GM10248 (cell line): ENCODE measurements around the gene JSRP1.

Source experiments
- CTCF ChIA-PET: fragments of 300-600 bp; sonication (Branson Sonifier 250); formaldehyde crosslinking; extraction: SDS; loops from one replicate; lab custom pipeline; 2021; ENCODE audit warnings: antibody characterized with exemption; lab: Yijun Ruan, JAX
- POLR2A ChIA-PET: fragments of 350-650 bp; sonication (Branson Sonifier 250); formaldehyde crosslinking; extraction: SDS; loops from one replicate; lab custom pipeline; 2020; ENCODE audit warnings: antibody characterized with exemption; lab: Yijun Ruan, JAX
- DNase-seq: peaks from one replicate; pipeline ENCODE4 v3.0.0; 2012; ENCODE audit errors: extremely low spot score
- CTCF ChIP-seq: IDR thresholded peaks from 2 replicates; pipeline ENCODE4 v1.5.1; 2012; ENCODE audit warnings: mild to moderate bottlenecking, low read depth; ENCODE audit errors: extremely low read depth, missing control alignments, control extremely low read depth

The JSRP1 gene

GRCh38 chr19:2268861-2269243 lies 12.6 kb upstream of the JSRP1 start:
- POLR2A ChIA-PET, result interaction anchor here (0.6 kb wide), 1 partner anchor 409 kb away, joined by 8 read pairs; no protein-coding TSS in a partner anchor

DNA sequence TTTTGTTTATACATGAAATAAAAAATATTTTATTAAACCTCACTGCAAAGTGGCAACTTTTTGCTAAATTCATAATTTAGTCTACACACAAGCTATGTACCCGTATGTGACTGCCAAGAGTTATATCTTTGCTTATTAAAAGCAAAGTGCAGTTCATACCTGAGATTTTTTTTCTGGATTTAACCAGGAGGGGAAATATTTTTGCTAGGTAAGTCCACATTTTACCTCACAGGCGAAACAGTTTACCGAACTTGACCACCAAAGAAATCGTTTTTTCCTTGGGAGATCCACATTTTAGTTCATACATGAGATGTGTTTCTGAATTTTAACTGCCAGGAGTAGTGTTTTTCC lies 12.2 kb upstream of the JSRP1 start:
- POLR2A ChIA-PET, result interaction anchor here (0.6 kb wide), 1 partner anchor 408 kb away, joined by 8 read pairs; no protein-coding TSS in a partner anchor
- no peak for TF ChIP-seq CTCF
- CTCF ChIA-PET, result no interaction called here
- no peak for DNase-seq

More at GRCh38 chr19:2268861-2269243, 12.6 kb upstream of the JSRP1 start:
- CTCF ChIA-PET, result no interaction called here
- no peak for DNase-seq
- no peak for TF ChIP-seq CTCF

DNA sequence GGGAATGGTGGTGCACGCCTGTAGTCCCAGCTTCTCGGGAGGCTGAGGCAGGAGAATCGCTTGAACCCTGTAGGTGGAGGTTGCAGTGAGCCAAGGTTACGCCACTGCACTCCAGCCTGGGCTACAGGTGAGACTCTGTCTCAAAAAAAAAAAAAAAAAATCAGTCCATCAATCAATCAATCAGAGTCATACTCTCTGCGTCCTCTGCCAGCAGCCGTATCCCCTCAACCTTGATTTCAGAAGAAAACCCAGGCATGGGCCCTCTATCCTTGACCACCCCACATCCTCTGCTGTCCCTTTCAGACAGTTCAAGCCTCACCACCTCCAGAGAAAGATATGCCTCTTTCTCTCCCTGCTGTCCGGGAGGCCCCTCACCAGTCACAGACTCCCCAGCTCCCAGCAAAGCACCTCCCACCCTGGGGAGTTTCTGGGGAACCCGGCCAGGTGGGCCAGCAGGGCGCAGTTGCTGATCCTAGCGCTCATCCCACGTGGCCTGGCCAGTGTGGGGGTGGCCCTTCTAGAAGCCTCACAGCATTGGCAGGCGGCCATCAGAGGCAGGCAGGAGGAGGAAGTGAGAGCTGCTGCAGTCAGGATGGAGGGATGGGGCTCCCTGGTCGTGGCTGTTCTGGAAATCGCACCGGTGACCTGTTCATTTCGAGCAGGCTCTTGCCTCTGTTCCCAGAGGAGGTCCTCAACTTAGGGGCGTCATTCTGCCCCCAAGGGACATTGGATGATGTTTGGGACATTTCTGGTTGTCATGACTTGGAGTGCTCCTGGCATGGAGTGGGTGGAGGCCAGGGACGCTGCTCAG lies 10.2 kb upstream of the JSRP1 start:
- peak; percentile 75 for DNase-seq
- ChIA-PET POLR2A (interaction anchor here (1.1 kb wide), 1 partner anchor 209 kb away, joined by 4 read pairs; the partner anchor contains the start of gene GADD45B), CTCF (interaction anchor here (0.9 to 1.8 kb wide), 2 partner anchors 31 to 110 kb away, joined by 3 to 4 read pairs; partner anchors contain the start of gene PLEKHJ1)
- no peak for TF ChIP-seq CTCF

- no peak for DNase-seq
- ChIA-PET CTCF (interaction anchor here (0.6 to 3.5 kb wide), 14 partner anchors 11 to 412 kb away, joined by 3 to 14 read pairs (median 4); partner anchors contain the start of gene PLEKHJ1), POLR2A (interaction anchor here (2.1 kb wide), 1 partner anchor 214 kb away, joined by 11 read pairs; the partner anchor contains the start of gene GADD45B)
- peak; percentile 53 for TF ChIP-seq CTCF
These were observed 5.4 kb upstream of the JSRP1 start for GRCh38 chr19:2261438-2262172.

DNA sequence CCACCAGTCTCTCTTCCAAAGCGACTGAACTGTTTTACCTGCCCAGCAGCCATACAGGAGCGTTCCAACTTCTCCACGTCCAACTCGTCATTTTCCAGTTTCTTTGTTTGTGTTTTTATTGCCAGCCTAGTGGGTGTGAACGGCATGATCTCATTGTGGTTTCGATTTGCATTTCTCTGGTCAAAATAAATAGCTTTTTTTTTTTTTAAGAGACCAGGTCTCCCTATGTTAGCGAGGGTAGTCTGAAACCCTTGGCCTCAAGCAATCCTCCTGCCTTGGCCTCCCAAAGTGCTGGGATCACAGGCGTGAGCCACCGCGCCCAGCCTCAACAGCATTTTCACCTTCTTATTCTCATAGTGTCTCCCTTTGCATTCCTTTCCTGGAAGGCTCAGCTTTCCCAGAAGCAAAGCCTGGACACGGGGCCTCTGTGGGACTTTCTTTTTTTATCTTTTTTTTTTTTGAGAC lies 4.2 kb upstream of the JSRP1 start:
- ChIA-PET CTCF (interaction anchor here (1.0 to 3.5 kb wide), 7 partner anchors 12 to 104 kb away, joined by 4 to 14 read pairs (median 7); partner anchors contain the start of gene PLEKHJ1), POLR2A (interaction anchor here (0.6 to 2.1 kb wide), 4 partner anchors 10 to 581 kb away, joined by 3 to 11 read pairs (median 6); partner anchors contain the start of genes GADD45B and ZNF555)
- DNase-seq, result no peak
- TF ChIP-seq CTCF, result no peak

DNA sequence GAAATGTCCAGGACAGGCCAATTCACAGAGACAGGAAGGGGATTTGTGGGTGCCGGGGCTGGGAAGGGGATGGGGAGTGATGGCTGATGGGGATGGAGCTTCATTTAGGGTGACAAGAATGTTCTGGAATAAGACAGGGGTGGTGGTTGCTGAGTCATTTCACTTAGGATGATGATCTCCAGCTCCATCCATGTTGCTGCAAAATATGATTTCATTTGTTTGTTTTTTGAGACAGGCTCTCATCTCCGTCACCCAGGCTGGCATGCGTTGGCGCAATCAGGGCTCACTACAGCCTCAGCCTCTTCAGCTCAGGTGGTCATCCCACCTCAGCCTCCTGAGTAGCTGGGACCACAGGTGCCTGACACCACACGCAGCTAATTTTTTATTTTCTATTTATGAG lies 3.1 kb upstream of the JSRP1 start:
- CTCF ChIA-PET, result interaction anchor here (1.2 to 3.5 kb wide), 5 partner anchors 14 to 103 kb away, joined by 3 to 14 read pairs (median 7); partner anchors contain the start of gene PLEKHJ1
- no peak for DNase-seq
- POLR2A ChIA-PET, result interaction anchor here (1.6 kb wide), 1 partner anchor 13 kb away, joined by 5 read pairs; no protein-coding TSS in a partner anchor
- no peak for TF ChIP-seq CTCF
